Measurements from ENCODE around the gene HAUS7. TPM values are rescaled to one million over a fixed set of nuclear protein-coding genes. Genes with fewer than 3 reads are reported as not detected.

Gene HAUS7
- total RNA-seq, 1 donor from 2014 or later, result 31.3 TPM

- Mint-ChIP-seq H3K27me3 (ENCODE audit: low read depth) (no peaks in the 10 kb centered on the region), H3K4me3 (ENCODE audit: unreplicated experiment) (no peak overlapping the region), H3K4me1 (ENCODE audit: low read depth) (peaks cover 28% of the 10 kb centered on the region), H3K9me3 (ENCODE audit: low read depth) (no peaks in the 10 kb centered on the region), H3K27ac (ENCODE audit: unreplicated experiment) (no peak overlapping the region), H3K36me3 (ENCODE audit: low read depth) (no peaks in the 10 kb centered on the region)
- DNase-seq (ENCODE audit: low spot score), result no peak
- no peak for TF ChIP-seq CTCF (IDR thresholded peaks at IDR 0.05)
Measured at GRCh38 chrX:153468008-153468580, 2.3 kb downstream of the HAUS7 start.

GRCh38 chrX:153465691-153466380, 4.5 kb downstream of the HAUS7 start:
- H3K36me3 Mint-ChIP-seq (ENCODE audit: low read depth), result peaks cover 1% of the 10 kb centered on the region
- H3K9me3 Mint-ChIP-seq (ENCODE audit: low read depth), result peaks cover 6% of the 10 kb centered on the region
- peaks cover 9% of the 10 kb centered on the region for H3K4me1 Mint-ChIP-seq (ENCODE audit: low read depth)
- H3K27ac Mint-ChIP-seq (ENCODE audit: unreplicated experiment), result no peak overlapping the region
- H3K27me3 Mint-ChIP-seq (ENCODE audit: low read depth), result no peaks in the 10 kb centered on the region
- no peak for TF ChIP-seq CTCF (IDR thresholded peaks at IDR 0.05)
- no peak for DNase-seq (ENCODE audit: low spot score)
- no peak overlapping the region for H3K4me3 Mint-ChIP-seq (ENCODE audit: unreplicated experiment)

GRCh38 chrX:153464116-153464515, 6.3 kb downstream of the HAUS7 start:
- peaks cover 3% of the 10 kb centered on the region for H3K36me3 Mint-ChIP-seq (ENCODE audit: low read depth)
- H3K27ac Mint-ChIP-seq (ENCODE audit: unreplicated experiment), result no peak overlapping the region
- H3K27me3 Mint-ChIP-seq (ENCODE audit: low read depth), result no peaks in the 10 kb centered on the region
- DNase-seq (ENCODE audit: low spot score), result no peak
- H3K4me3 Mint-ChIP-seq (ENCODE audit: unreplicated experiment), result no peak overlapping the region
- TF ChIP-seq CTCF (IDR thresholded peaks at IDR 0.05), result no peak
- peaks cover 15% of the 10 kb centered on the region for H3K4me1 Mint-ChIP-seq (ENCODE audit: low read depth)
- peaks cover 8% of the 10 kb centered on the region for H3K9me3 Mint-ChIP-seq (ENCODE audit: low read depth)

- no peak for DNase-seq (ENCODE audit: low spot score)
- Mint-ChIP-seq H3K4me1 (ENCODE audit: low read depth) (peaks cover 12% of the 10 kb centered on the region), H3K27me3 (ENCODE audit: low read depth) (no peaks in the 10 kb centered on the region), H3K4me3 (ENCODE audit: unreplicated experiment) (no peak overlapping the region), H3K36me3 (ENCODE audit: low read depth) (peaks cover 3% of the 10 kb centered on the region), H3K27ac (ENCODE audit: unreplicated experiment) (no peak overlapping the region), H3K9me3 (ENCODE audit: low read depth) (peaks cover 8% of the 10 kb centered on the region)
- no peak for TF ChIP-seq CTCF (IDR thresholded peaks at IDR 0.05)
Measured at GRCh38 chrX:153463556-153463955, 6.8 kb downstream of the HAUS7 start.

DNA sequence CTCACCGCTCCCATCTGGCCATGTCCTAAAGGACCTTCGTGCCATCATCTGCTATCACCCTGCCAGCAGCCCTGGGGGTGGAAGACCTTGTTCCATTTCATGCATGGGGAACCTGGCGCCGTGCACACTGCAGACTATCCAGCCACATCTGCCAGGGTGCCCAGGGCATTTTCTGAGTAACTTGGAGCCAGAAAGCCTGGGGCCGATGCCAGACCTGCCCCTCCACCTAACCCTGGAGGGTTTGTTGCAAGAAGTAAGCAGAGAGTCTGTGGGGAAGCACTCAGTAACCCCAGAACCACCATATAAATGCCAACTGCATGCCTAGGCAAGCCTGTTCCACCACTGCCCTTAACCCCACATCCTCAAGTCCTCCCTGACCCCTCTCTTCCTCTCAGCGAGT, 7.3 kb downstream of the HAUS7 start:
- Mint-ChIP-seq H3K27ac (ENCODE audit: unreplicated experiment) (no peak overlapping the region), H3K4me3 (ENCODE audit: unreplicated experiment) (no peak overlapping the region), H3K9me3 (ENCODE audit: low read depth) (peaks cover 8% of the 10 kb centered on the region)

More for the DNA sequence above, 7.3 kb downstream of the HAUS7 start:
- Mint-ChIP-seq H3K4me1 (ENCODE audit: low read depth) (peaks cover 12% of the 10 kb centered on the region), H3K27me3 (ENCODE audit: low read depth) (no peaks in the 10 kb centered on the region), H3K36me3 (ENCODE audit: low read depth) (peaks cover 3% of the 10 kb centered on the region)
- no peak for TF ChIP-seq CTCF (IDR thresholded peaks at IDR 0.05)
- DNase-seq (ENCODE audit: low spot score), result no peak
